GM23338 (cell line): ENCODE results near the gene NKAPD1. TPM values are rescaled to one million over a fixed set of nuclear protein-coding genes. Genes with fewer than 3 reads are reported as not detected.
"Not testable (repeated sequence)": the region's sequence is repeated elsewhere in the genome, so short reads cannot be mapped to it uniquely, and the experiment has no call there.

Experiments
- ATAC-seq: fragments of 200-7000 bp; cut with Tn5 transposase; 3 replicates; pipeline ENCODE4 v1.9.1; 2020
- DNase-seq: peaks from one replicate; pipeline ENCODE4 v3.0.0-alpha.2; 2015; ENCODE audit warnings: low spot score
- H2AFZ ChIP-seq: fragments of 200-600 bp; sonication (generic); 2 replicates; pipeline ENCODE4 v1.8.0; 2016; ENCODE audit warnings: antibody characterized with exemption, mild to moderate bottlenecking, moderate library complexity
- H3F3A ChIP-seq: fragments of 200-600 bp; sonication (generic); replicated peaks from 2 replicates; pipeline ENCODE4 v1.8.0; 2017; ENCODE audit warnings: antibody characterized with exemption, mixed run types, low read depth
- H3K27ac ChIP-seq: fragments of 200-600 bp; sonication (generic); 2 replicates; pipeline ENCODE4 v1.6.1; 2016; ENCODE audit warnings: low read depth
- H3K27me3 ChIP-seq: fragments of 200-600 bp; sonication (generic); 2 replicates; pipeline ENCODE4 v1.8.0; 2016; ENCODE audit warnings: mild to moderate bottlenecking, mixed run types, moderate library complexity; ENCODE audit not compliant: insufficient read depth
- H3K36me3 ChIP-seq: fragments of 200-600 bp; sonication (generic); 2 replicates; pipeline ENCODE4 v1.8.0; 2016; ENCODE audit warnings: mild to moderate bottlenecking; ENCODE audit not compliant: insufficient read depth
- H3K4me1 ChIP-seq: fragments of 200-600 bp; sonication (generic); 2 replicates; pipeline ENCODE4 v1.8.0; 2016; ENCODE audit warnings: mild to moderate bottlenecking, moderate library complexity; ENCODE audit not compliant: insufficient read depth
- H3K4me2 ChIP-seq: fragments of 200-600 bp; sonication (generic); 2 replicates; pipeline ENCODE4 v1.7.1; 2017; ENCODE audit warnings: mixed run types
- H3K4me3 ChIP-seq: fragments of 200-600 bp; sonication (generic); 2 replicates; pipeline ENCODE4 v1.6.1; 2016; ENCODE audit warnings: mixed run types
- H3K79me2 ChIP-seq: fragments of 200-600 bp; sonication (generic); replicated peaks from 2 replicates; pipeline ENCODE4 v1.8.0; 2017; ENCODE audit warnings: mild to moderate bottlenecking; ENCODE audit not compliant: insufficient read depth
- H3K9me2 ChIP-seq: fragments of 200-600 bp; sonication (generic); 2 replicates; pipeline ENCODE4 v1.8.0; 2017; ENCODE audit not compliant: insufficient read depth
- H4K20me1 ChIP-seq: fragments of 200-600 bp; sonication (generic); replicated peaks from 2 replicates; pipeline ENCODE4 v1.8.0; 2017; ENCODE audit warnings: mild to moderate bottlenecking; ENCODE audit not compliant: insufficient read depth
- H3K27ac Mint-ChIP-seq: 2 replicates; pipeline ENCODE4 v1.8.0; 2020; ENCODE audit warnings: inconsistent platforms, mild to moderate bottlenecking, moderate library complexity, mixed read lengths
- H3K27me3 Mint-ChIP-seq: 3 replicates; pipeline ENCODE4 v1.8.0; 2022; ENCODE audit warnings: low read depth, mild to moderate bottlenecking, moderate library complexity, mixed read lengths, inconsistent platforms; ENCODE audit not compliant: insufficient read depth, poor library complexity
- H3K36me3 Mint-ChIP-seq: 3 replicates; pipeline ENCODE4 v1.8.0; 2021; ENCODE audit warnings: low read depth, mild to moderate bottlenecking, inconsistent platforms, moderate library complexity, mixed read lengths
- H3K4me1 Mint-ChIP-seq: 3 replicates; pipeline ENCODE4 v1.8.0; 2020; ENCODE audit warnings: mild to moderate bottlenecking, inconsistent platforms, mixed read lengths
- H3K4me3 Mint-ChIP-seq: 3 replicates; pipeline ENCODE4 v1.8.0; 2021; ENCODE audit warnings: moderate library complexity, mild to moderate bottlenecking, inconsistent platforms, mixed read lengths
- H3K9me3 Mint-ChIP-seq: 3 replicates; pipeline ENCODE4 v1.8.0; 2020; ENCODE audit warnings: moderate library complexity, mild to moderate bottlenecking, inconsistent platforms, mixed read lengths
- CREB1 ChIP-seq: fragments of 250-450 bp; sonication (Bioruptor Pico); IDR thresholded peaks from 2 replicates; pipeline ENCODE4 v1.5.0; 2020; ENCODE audit warnings: low read depth, mild to moderate bottlenecking, moderate library complexity
- CTCF ChIP-seq, 2 experiments: fragments of 200-600 bp in 1 of 2; sonication (generic) in 1 of 2; conservative IDR thresholded peaks; 2 replicates each; pipeline versions ENCODE4 v1.5.1 to v1.6.1; 2016 to 2017; ENCODE audit warnings: antibody characterized with exemption in 2 of 2, low read depth in 2 of 2, mild to moderate bottlenecking in 2 of 2, moderate library complexity in 1 of 2
- ETS1 ChIP-seq: IDR thresholded peaks from 2 replicates; pipeline ENCODE4 v1.6.1; 2016; ENCODE audit warnings: antibody characterized with exemption
- EZH2 ChIP-seq: fragments of 200-600 bp; sonication (generic); IDR thresholded peaks from one replicate; pipeline ENCODE4 v1.8.0; 2017; ENCODE audit warnings: antibody characterized with exemption, mild to moderate bottlenecking, low read depth; ENCODE audit not compliant: unreplicated experiment
- JUNB ChIP-seq: IDR thresholded peaks from one replicate; pipeline ENCODE4 v1.6.1; 2016; ENCODE audit warnings: antibody characterized with exemption; ENCODE audit not compliant: unreplicated experiment
- NANOG ChIP-seq: IDR thresholded peaks from 2 replicates; pipeline ENCODE4 v1.6.1; 2016; ENCODE audit warnings: antibody characterized with exemption, borderline replicate concordance
- POLR2AphosphoS5 ChIP-seq: IDR thresholded peaks from 2 replicates; pipeline ENCODE4 v1.6.1; 2016; ENCODE audit warnings: antibody characterized with exemption, low read depth
- STAT1 ChIP-seq: IDR thresholded peaks from one replicate; pipeline ENCODE4 v1.6.1; 2016; ENCODE audit warnings: antibody characterized with exemption; ENCODE audit not compliant: unreplicated experiment
- ZNF114 ChIP-seq: fragments of 250-450 bp; sonication (Bioruptor Pico); IDR thresholded peaks from 2 replicates; pipeline ENCODE4 v1.5.0; 2020; ENCODE audit warnings: mild to moderate bottlenecking, moderate library complexity
- ZNF331 ChIP-seq: fragments of 250-450 bp; sonication (Bioruptor Pico); IDR thresholded peaks from 2 replicates; pipeline ENCODE4 v1.5.0; 2020; ENCODE audit warnings: low read depth, mild to moderate bottlenecking, moderate library complexity
- polyA plus RNA-seq: library from polyadenylated mRNA; unstranded; fragments of >200 nt; fragmentation: Nextera tagmentation; extraction: Ambion mirVana; gene quantifications from 2 replicates; pipeline ENCODE4 v1.2.1, GENCODE V29; 2016
- total RNA-seq: library from RNA; depleted of rRNA; stranded (reverse); fragments of >200 nt; shearing (Covaris generic); gene quantifications from 2 replicates; pipeline ENCODE4 v1.2.3, GENCODE V29; 2014
- TF ChIP-seq, protein P1 (sequence below): IDR thresholded peaks from one replicate; pipeline ENCODE4 v1.6.1; 2018; ENCODE audit warnings: antibody characterized with exemption; ENCODE audit not compliant: unreplicated experiment

NKAPD1 gene
- total and polyA plus RNA-seq, 2 experiments from 2014 or later: 14.6 to 40.6 TPM

GRCh38 chr11:112095302-112095701, 21.2 kb downstream of the NKAPD1 start:
- ATAC-seq, H2AFZ ChIP-seq, H3K4me1 Mint-ChIP-seq, H3F3A ChIP-seq, H3K9me2 ChIP-seq, DNase-seq, H3K4me2 ChIP-seq, H3K27ac Mint-ChIP-seq, H3K4me1 ChIP-seq, H3K27me3 ChIP-seq, H3K27me3 Mint-ChIP-seq, H3K9me3 Mint-ChIP-seq, H3K4me3 ChIP-seq, H3K79me2 ChIP-seq, H3K27ac ChIP-seq, H4K20me1 ChIP-seq, H3K4me3 Mint-ChIP-seq: not testable (repeated sequence)
- peaks cover 37% of the 10 kb centered on the region for H3K36me3 Mint-ChIP-seq
- H3K36me3 ChIP-seq: peaks cover 28% of the 10 kb centered on the region

- no peaks in the 10 kb centered on the region for H3F3A ChIP-seq
- no peaks in the 10 kb centered on the region for H3K79me2 ChIP-seq
- H3K27ac Mint-ChIP-seq: no peak overlapping the region
- H3K27ac ChIP-seq: no peak overlapping the region
- no peak overlapping the region for H3K4me3 Mint-ChIP-seq
- H2AFZ ChIP-seq: no peak overlapping the region
- no peaks in the 10 kb centered on the region for H3K4me1 Mint-ChIP-seq
- H3K4me1 ChIP-seq: no peaks in the 10 kb centered on the region
- H3K27me3 Mint-ChIP-seq: peaks cover 2% of the 10 kb centered on the region
- H3K36me3 ChIP-seq: peaks cover 22% of the 10 kb centered on the region
- no peak overlapping the region for H3K4me2 ChIP-seq
- DNase-seq: no peak
- no peak for ATAC-seq
- H3K27me3 ChIP-seq: no peaks in the 10 kb centered on the region
- H3K9me2 ChIP-seq: no peaks in the 10 kb centered on the region
- H3K4me3 ChIP-seq: no peak overlapping the region
- H4K20me1 ChIP-seq: no peaks in the 10 kb centered on the region; the same call in none of the 2 replicates
- H3K9me3 Mint-ChIP-seq: no peaks in the 10 kb centered on the region; the same call in 2 of the 3 replicates
- peaks cover 29% of the 10 kb centered on the region for H3K36me3 Mint-ChIP-seq
- TF ChIP-seq, protein P1, sequence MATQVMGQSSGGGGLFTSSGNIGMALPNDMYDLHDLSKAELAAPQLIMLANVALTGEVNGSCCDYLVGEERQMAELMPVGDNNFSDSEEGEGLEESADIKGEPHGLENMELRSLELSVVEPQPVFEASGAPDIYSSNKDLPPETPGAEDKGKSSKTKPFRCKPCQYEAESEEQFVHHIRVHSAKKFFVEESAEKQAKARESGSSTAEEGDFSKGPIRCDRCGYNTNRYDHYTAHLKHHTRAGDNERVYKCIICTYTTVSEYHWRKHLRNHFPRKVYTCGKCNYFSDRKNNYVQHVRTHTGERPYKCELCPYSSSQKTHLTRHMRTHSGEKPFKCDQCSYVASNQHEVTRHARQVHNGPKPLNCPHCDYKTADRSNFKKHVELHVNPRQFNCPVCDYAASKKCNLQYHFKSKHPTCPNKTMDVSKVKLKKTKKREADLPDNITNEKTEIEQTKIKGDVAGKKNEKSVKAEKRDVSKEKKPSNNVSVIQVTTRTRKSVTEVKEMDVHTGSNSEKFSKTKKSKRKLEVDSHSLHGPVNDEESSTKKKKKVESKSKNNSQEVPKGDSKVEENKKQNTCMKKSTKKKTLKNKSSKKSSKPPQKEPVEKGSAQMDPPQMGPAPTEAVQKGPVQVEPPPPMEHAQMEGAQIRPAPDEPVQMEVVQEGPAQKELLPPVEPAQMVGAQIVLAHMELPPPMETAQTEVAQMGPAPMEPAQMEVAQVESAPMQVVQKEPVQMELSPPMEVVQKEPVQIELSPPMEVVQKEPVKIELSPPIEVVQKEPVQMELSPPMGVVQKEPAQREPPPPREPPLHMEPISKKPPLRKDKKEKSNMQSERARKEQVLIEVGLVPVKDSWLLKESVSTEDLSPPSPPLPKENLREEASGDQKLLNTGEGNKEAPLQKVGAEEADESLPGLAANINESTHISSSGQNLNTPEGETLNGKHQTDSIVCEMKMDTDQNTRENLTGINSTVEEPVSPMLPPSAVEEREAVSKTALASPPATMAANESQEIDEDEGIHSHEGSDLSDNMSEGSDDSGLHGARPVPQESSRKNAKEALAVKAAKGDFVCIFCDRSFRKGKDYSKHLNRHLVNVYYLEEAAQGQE: no peak
- TF ChIP-seq STAT1 (no peak), JUNB (no peak), CTCF (conservative IDR thresholded peaks at IDR 0.05; ENCODE audit: low read depth in 2 of 2) (no peak), ETS1 (no peak), EZH2 (no peak), CREB1 (CRISPR knock-in tag) (no peak), ZNF114 (no peak), POLR2AphosphoS5 (no peak), ZNF331 (CRISPR knock-in tag) (no peak), NANOG (no peak)
Measured at GRCh38 chr11:112096194-112096593, 22.1 kb downstream of the NKAPD1 start.
